ENCODE measurements around the gene LNPK. TPM values are rescaled to one million over a fixed set of nuclear protein-coding genes. Genes with fewer than 3 reads are reported as not detected.

The LNPK gene
- total and polyA plus RNA-seq, 3 donors from 2014 or later: 19.5 to 45.2 (median 23.8) TPM

DNA sequence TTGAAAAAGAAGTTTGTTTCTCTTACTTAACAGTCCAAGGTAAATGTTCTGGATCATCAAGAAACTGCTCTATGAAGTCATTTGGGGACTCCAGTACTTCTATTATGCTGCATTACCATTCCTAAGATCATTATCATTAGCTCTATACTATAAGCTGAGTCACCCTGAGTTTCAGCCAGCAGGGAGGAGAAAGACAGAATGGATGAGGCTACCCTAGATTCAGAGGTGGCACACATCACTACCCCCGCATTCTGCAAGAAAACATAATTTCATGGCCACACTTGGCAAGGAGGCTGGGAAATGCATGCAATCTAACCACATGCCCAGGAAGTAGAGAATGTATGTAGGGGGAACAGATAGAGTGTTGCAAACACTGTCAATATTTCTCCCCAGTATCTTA, 16.6 kb upstream of the LNPK start:
- DNase-seq: no peak
- H3K27ac ChIP-seq: no peak overlapping the region
- intact Hi-C loops (cut with DNase I; ENCODE audit: low total_unique reads): no loop called here

DNA sequence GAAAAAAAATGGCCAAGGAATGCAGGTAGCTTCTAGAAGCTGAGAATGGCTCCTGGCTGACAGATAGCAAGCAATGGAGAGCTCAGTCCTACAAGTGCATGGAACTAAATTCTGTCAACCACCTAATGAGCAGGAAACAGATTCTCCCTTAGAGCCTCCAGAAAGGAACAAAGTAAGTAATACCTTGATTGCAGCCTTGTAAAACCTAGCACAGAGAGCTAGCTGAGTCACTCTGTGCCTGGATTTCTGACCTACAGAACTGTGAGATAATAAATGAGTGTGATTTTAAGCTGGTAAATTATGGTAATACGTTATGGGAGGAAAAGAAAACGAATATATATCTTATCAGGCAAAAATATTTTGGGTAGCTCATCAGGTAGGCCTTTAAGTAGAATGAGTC, 7.4 kb upstream of the LNPK start:
- H3K4me1 ChIP-seq: no peaks in the 10 kb centered on the region
- no peak for DNase-seq
- no peak for TF ChIP-seq POLR2A (IDR thresholded peaks at IDR 0.05)
- TF ChIP-seq, protein P1, sequence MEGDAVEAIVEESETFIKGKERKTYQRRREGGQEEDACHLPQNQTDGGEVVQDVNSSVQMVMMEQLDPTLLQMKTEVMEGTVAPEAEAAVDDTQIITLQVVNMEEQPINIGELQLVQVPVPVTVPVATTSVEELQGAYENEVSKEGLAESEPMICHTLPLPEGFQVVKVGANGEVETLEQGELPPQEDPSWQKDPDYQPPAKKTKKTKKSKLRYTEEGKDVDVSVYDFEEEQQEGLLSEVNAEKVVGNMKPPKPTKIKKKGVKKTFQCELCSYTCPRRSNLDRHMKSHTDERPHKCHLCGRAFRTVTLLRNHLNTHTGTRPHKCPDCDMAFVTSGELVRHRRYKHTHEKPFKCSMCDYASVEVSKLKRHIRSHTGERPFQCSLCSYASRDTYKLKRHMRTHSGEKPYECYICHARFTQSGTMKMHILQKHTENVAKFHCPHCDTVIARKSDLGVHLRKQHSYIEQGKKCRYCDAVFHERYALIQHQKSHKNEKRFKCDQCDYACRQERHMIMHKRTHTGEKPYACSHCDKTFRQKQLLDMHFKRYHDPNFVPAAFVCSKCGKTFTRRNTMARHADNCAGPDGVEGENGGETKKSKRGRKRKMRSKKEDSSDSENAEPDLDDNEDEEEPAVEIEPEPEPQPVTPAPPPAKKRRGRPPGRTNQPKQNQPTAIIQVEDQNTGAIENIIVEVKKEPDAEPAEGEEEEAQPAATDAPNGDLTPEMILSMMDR (IDR thresholded peaks at IDR 0.05): no peak
- H3K4me3 ChIP-seq: no peak overlapping the region
- H3K9me3 ChIP-seq: no peaks in the 10 kb centered on the region
- no peaks in the 10 kb centered on the region for H3K36me3 ChIP-seq (ENCODE audit: low read depth, missing control alignments)
- 71 to 73% methylated on average over 2 of the region's 2 CpGs for WGBS, 2 donors
- no peaks in the 10 kb centered on the region for H3K27me3 ChIP-seq
- H3K27ac ChIP-seq: no peak overlapping the region
- intact Hi-C loops (cut with DNase I; ENCODE audit: low total_unique reads): no loop called here

More for the DNA sequence above, 16.6 kb upstream of the LNPK start:
- Histone ChIP-seq H3K4me1 (no peaks in the 10 kb centered on the region), H3K4me3 (no peak overlapping the region), H3K36me3 (ENCODE audit: low read depth, missing control alignments) (no peaks in the 10 kb centered on the region), H3K9me3 (no peaks in the 10 kb centered on the region), H3K27me3 (no peaks in the 10 kb centered on the region)
- WGBS, 2 donors: 89 to 96% methylated on average over 1 of the region's 1 CpG
- TF ChIP-seq, protein P1 (IDR thresholded peaks at IDR 0.05): no peak
- TF ChIP-seq POLR2A (IDR thresholded peaks at IDR 0.05): no peak

DNA sequence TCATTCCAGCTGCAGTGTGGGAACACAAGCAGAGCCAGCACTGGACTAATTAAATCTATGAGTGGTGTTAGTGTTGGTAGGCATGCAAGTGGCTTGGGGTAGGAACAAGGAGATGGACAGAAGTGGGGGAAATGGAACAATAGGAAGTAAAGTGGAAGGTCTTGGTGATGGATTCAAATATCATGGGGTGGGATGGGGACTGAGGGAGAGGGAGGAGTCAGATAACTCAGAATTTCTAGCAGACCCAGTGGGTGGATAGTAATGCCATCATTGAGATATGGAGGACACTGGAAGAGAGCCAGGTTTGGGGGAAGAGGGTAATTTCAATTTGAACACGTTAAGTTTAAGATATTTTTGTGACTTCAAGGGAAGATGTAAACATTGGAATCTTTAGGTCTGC, 2.9 kb upstream of the LNPK start:
- intact Hi-C loops (cut with DNase I; ENCODE audit: low total_unique reads): no loop called here
- H3K27ac ChIP-seq: no peak overlapping the region
- no peak for DNase-seq
- 47 to 62% methylated on average over 1 of the region's 1 CpG for WGBS, 2 donors
- no peaks in the 10 kb centered on the region for H3K9me3 ChIP-seq
- H3K4me3 ChIP-seq: no peak overlapping the region
- no peaks in the 10 kb centered on the region for H3K36me3 ChIP-seq (ENCODE audit: low read depth, missing control alignments)
- TF ChIP-seq, protein P1 (IDR thresholded peaks at IDR 0.05): no peak
- TF ChIP-seq POLR2A (IDR thresholded peaks at IDR 0.05): no peak
- no peaks in the 10 kb centered on the region for H3K27me3 ChIP-seq
- no peaks in the 10 kb centered on the region for H3K4me1 ChIP-seq

DNA sequence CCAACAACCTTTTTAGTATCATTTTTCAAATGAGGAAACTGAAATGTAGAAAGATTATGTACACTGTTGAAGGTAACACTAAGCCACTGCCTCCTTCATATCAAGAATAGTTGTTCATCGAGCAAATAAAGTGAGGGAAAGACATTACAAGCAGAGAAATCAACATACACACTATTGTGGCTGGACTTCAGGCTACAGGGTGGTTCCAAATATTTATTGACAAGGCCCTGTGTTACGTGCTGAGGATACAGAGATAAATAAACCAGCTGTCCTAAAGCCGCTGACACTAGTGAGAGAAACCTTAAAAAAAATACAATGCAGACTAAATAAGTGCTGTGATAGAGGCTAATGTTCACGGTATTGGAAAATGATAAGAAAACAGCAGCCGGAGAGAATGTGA, 1.9 kb upstream of the LNPK start:
- Histone ChIP-seq H3K4me1 (no peaks in the 10 kb centered on the region), H3K9me3 (no peaks in the 10 kb centered on the region), H3K27me3 (no peaks in the 10 kb centered on the region), H3K36me3 (ENCODE audit: low read depth, missing control alignments) (no peaks in the 10 kb centered on the region), H3K4me3 (no peak overlapping the region), H3K27ac (no peak overlapping the region)
- intact Hi-C loops (cut with DNase I; ENCODE audit: low total_unique reads): no loop called here
- DNase-seq: no peak
- WGBS, 2 donors: 81 to 84% methylated on average over 5 of the region's 5 CpGs
- TF ChIP-seq, protein P1 (IDR thresholded peaks at IDR 0.05): no peak
- TF ChIP-seq POLR2A (IDR thresholded peaks at IDR 0.05): no peak

DNA sequence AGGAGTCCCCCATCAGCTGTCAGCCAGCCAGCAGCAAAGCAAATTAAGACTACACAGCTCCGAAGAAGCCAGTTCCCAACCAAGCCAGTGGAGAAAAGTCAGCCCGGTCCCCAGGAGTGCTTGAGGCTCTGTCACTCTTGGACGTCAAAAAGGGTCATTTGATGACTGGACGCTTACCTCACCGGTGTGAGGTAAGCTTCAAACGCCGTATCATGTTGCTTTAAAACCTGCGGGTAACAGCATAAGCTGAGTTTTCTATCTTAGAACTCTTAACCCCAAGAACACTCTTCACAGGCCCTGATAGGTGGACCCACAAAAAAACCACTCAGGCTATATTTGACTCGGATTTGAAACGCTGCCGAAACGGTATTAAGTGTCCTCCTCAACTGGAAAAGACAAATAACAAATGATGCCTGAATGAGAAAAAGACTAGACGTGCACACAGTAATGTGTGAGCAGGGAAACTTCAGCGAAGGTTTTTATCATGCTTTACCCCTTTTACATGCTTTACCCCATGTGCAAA, 682 bp upstream of the LNPK start:
- DNase-seq: no peak
- H3K27me3 ChIP-seq: no peaks in the 10 kb centered on the region
- H3K27ac ChIP-seq: peak overlapping the region; percentile 42 to 85
- TF ChIP-seq POLR2A (IDR thresholded peaks at IDR 0.05): no peak
- TF ChIP-seq, protein P1 (IDR thresholded peaks at IDR 0.05): no peak
- H3K4me1 ChIP-seq: no peaks in the 10 kb centered on the region
- no peaks in the 10 kb centered on the region for H3K9me3 ChIP-seq
- 9 to 18% methylated on average over 14 of the region's 14 CpGs for WGBS, 2 donors
- peak overlapping the region; percentile 83 to 92 for H3K4me3 ChIP-seq
- intact Hi-C loops (cut with DNase I; ENCODE audit: low total_unique reads): no loop called here
- H3K36me3 ChIP-seq (ENCODE audit: low read depth, missing control alignments): no peaks in the 10 kb centered on the region

All from testis (tissue), 3 donors.